EL (cell line): Measurements from ENCODE around the gene PUDP.

Experiments used
- DNase-seq: peaks from one replicate; pipeline ENCODE4 v3.0.0-alpha.2; 2016

The PUDP gene

DNA sequence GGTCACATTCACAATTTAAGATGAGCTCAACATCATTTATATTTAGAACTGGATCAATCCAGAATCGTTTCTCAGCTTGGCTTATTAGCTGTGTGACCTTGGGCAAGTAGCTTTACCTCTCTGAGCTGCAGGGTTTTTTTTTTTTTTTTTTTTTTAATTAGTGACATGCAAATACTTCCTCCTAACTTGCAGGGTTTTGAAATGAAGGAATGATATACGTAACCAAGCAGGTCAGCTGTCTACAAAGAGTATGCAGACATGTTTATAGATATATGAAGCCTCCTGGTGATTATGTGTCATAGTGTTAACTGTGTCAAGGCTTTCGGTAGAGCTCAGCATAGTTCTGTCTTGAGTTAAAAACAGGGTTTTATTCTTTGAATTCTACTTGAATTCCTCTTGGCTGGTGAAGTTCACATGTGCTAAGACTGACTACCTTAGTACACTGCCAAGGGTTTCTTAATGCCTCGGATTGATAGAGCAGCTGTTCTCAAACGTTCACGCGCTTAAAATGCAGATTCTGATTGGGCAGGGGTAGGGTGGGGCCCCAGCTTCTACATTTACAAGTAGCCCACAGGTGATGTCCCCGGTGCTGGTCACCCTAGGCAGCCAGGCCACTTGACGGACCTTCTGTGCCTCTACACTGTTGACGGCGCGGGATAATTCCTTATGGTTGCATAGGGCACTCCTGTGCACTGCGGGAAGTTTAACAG lies 1.1 kb downstream of the PUDP start:
- DNase-seq = no peak

DNA sequence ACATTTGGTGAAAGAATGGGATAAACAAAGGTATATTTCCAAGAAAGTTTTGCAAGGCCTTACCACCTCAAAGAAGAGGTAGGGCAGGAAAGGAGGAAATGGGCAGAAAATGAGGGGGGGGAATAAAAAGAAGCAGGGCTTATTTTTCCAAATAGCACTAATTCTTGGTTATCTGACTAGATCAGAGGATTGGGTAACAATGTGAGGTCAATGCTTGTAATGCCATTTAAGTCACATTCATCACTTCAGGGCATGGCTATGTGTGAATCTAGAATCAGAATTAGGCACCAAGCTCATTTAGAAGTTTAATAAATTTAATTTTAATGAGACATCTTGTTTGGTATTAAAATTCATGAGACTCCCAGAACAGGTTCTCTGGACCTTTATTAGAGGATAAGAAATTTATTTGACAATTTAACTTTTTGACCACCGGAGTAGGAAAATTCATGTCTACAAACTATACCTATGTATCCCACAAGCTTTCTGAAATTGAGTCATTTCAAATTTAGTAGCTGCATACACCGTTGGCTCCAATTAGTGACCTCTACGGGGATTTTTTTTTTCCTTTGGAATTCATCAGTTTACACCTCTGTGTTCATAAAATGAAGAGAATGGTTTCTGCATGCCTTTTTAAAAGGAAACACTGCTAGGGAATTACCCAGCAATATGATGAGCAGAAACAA lies 1.8 kb downstream of the PUDP start:
- peak; percentile 3 for DNase-seq

DNA sequence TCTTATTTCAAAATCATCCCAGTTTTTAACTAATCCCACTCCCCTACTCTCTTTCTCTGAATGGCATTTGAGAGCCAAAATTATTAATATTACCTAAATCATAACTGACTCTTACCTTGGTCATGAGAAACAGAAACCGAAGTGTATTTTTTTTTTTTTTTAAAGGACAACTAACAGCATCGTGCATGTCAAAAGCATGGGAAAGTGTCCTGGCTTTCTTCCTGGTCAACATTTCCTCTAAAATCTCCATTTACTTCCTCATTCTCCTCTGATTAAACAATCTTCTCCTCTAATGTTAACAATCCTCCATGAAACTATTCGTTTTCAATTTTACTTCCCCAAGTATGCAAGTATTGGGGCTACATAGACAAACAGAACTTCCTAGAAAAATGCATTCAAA lies 2.5 kb downstream of the PUDP start:
- DNase-seq = peak; percentile 29

DNA sequence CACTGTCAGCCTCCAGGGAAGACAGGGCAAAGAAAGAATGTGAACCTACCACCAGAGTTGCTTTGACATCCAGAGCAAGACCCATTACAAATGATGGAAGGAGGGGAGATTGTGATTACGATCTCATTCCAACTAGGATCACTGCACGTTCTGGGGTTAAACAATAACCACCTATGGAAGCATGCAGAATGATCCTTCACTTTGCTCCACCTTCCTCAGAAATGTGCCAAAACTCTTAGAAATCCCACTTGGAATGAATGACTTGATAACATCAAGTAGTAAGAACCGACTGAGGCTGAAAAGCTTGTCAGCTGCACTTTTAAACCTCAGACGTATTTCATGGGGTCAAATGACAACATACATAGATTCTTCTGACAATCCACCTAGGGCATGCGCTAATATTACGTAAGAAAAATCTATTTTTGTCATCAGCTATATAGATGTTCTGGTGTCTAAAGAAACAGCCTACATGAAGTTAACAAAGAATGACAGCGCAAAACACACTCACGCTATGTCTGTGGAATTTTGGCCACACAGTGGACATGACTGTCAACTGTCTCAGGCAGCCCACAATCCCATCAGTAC lies 3.9 kb downstream of the PUDP start:
- DNase-seq = no peak

DNA sequence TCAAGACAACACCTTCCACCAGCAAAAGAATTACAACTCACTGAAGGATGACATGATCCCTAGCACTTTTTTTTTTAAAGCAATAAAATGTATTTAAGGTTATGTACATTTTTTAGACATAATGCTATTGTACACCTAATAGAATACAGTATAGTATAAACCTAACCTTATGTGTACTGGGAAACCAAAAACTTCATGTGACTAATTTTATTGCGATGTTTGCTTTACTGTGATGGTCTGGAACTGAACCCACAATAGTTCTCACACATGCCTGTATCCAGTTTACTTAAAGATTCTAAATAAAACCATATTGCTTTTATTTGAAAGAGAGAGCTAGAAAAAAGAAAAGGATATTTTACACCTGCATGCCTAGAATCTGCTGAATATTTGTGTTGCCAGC lies 4.9 kb downstream of the PUDP start:
- DNase-seq = no peak

DNA sequence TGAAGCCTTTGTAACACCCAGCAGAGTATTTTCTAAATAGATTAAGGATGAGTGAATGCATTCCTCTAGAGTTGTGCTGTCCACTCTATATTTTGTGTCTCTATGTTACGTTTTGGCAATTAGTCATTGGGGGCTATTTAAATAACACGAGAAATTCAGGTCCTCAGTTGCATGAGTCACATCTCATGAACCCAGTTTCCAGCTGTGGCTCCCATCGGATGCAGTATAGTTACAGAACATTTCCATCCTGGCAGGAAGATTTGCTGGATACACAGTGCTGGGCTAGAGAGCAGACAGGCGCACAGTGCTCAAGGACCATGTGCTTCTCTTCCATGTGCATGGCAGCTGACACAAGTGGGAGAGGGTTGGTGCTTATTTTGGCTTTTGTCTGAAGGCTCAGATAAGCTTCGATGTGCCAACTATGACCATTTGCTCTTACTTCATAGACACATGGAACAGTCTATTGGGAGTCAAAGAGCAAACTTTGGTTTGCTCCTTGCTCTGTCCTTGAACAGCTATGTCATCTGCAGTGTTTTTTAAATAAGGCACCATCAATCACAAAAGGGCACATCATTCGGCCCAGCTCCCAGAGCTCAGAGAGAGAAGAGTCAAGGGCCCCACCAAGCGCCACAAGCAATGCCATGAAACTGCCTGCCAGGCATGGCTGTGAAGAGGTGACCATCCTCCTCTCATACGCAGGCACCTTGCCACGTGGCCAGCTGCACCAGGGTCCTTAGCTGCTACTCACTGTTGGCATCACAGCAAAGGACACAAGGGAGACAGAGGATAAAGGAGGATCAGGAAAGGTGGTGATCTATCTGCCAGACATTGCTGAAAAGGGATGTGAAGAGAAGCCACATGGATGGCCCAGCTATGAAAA lies 8.5 kb downstream of the PUDP start:
- peak; percentile 85 for DNase-seq

DNA sequence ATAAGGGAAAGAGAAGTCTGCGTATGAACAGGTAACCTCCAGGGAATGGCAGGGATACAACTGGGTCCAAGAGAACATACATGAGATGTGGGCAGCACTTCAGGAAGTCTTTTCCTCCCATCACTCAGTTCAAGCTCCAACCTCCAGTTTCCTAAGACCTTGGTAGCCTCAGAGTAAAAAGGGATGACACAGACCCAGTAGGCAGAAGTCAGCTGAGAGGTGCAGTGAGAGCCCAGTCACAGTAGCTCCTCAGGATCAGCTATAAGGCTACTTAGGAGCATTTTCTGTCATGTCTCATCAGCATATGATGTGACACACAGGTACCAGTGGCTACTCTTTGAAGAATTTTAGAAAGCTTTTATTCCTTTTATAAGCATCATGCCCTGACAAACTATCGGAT lies 13.0 kb downstream of the PUDP start:
- DNase-seq = no peak

DNA sequence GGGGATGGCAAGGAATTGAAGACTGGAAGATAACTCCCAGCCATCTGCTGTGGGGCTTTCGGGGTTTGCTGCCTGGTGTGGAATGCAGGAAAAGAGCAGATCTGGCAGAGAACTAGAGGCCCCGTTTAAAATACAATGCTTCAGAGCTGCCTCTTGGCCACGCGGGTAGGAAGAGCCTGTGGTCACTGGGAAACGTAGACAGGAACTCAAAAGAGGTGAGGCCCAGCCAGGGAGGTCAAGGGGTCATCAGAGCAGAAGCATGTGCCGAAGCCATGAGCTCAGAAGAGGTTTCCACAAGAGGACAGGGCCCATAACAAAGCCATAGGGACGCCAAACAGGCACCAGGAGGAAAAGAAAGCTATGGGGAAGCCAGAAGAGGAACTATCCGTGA lies 14.9 kb downstream of the PUDP start:
- DNase-seq = peak; percentile 31

DNA sequence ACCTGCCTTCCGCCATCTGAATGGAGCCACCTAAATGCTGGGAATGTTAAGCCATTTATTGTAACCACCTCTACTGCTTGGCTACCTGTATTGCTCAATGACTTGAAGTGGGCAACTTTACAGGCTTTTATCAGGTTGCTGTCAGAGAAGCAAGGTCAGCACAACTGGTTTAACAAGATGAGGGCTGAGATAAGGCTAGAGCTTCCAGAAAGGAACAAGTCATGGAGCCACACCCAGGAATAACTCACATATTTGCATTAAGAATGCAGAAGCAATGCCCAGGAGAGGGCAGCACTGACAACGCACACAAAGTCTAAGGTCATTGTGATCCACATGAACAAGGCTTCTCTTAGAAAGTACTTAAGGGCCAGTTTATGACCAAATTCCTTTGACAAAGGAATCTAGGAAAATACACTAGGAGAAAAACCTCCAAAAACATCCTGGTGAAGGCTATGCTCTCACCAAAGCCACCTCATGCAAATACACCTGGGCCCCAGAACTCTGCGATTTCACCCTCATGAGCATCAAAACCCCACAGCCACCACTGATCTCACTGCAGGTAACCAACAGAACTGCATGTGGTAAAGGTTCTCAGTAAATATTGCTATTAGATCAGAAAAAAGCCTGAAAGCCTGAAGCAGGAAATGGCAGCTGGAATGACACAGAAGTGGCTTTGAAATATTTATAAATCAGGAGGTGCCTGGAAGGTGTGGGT lies 15.5 kb downstream of the PUDP start:
- DNase-seq = peak; percentile 84

DNA sequence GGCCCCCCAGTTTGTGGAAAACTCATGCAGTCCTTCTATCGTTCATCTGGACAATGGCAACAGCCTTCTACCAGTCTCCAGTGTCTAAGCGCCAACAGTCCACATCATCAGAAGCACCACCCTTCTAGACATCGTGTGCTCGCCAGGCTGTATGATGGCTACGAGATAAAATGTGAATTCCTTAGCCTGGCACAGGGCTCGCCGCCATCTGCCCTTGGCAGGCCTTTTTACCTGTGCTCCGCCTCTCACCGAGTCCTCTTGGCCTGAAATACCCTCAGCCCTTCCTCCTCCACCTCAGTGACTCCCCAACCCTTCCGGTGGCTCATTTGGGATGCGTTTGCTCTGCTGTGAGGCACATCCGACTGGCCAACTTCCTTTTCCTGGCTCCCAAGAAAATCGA lies 16.3 kb downstream of the PUDP start:
- no peak for DNase-seq

DNA sequence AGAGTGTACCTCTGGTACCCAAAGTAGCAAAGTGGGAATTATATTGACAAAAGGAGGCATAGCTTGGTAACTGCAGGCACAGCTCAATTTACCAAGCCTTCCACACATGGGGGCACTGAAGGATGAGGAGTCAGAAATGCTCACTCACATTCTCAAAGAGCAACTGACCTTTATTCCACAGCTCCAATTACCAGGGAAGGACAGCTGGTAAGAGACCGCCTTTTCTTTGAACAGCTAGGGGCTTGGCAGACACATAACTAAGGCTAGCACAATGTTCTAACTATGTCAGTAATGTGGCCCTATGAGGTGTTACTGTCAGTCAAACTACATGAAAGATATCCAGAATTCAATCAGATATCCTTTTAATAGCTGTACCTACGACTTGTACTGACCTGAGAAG lies 20.9 kb downstream of the PUDP start:
- DNase-seq = no peak

DNA sequence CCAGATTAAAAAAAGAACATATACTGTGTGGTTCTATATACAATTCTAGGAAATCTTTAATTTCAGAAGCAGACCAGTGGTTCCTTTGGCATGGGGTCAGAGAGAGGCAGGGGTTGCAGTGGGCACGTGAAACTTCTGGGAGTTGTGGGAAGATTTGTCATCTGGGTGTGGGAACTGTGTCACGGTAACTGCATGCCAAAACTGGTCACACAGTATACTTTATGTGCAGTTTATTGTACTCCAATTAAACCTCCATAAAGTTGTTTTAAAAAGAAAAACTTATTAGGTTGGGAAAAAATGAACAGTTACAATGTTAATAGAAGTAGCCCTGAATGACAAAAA lies 27.1 kb downstream of the PUDP start:
- peak; percentile 7 for DNase-seq

DNA sequence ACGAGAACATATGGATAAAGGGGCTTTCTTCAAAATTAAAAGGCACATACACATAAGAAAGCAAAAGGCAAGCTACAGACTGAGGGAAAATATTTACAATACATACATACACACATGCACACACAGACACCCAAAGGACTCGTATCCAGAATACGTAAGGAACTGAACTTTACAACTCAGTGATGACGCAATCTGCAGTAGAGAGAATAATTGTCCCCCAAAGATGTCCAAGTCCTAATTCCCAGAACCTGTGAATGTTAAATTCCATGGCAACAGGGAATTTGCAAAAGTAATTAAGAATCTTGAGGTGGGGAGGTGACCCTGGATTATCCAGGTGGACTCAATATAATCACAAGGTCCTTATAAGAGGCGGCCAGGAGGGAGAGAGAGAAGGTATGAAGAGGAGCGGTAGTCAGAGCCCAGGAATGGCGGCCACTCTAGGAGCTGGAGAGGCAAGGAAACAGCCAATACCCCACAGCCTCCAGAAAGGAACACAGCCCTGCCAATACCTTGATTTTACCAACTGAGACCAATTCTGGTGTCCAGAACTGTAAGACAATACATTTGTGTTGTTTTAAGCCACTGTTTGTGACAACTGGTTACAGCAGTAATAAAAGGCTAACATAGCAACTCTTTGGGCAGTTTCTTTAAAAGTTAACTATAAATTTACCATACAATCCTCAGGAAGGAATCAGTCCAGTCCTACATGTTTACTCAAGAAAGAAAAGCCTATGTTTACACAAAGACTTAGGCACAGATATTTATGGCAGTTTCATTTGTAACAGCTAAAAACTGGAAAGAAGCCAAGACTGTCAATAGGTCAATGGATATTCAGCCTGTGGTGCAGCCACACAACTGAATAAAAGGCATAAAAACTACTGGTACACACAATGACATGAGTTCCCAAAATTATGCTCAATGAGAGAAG lies 27.7 kb downstream of the PUDP start:
- DNase-seq = peak; percentile 21

DNA sequence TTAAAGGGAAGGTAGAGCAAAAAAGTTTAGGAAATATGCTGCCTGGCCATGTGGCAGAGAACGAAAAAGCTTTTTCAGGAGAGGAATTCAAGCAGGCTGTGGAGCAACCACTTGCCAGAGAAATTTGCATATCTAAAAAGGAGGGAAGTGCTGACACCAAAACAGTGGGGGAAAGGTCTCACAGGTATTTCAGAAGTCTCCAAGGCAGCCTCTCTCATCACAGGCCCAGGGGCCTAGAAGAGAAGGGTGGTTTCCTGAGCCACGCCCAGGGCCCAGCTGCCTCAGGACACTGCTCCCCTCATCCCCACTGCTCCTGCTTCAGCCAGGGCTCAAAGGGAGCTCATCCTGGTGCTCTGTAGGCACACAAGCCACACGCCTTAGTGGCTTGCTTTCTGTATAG lies 30.4 kb downstream of the PUDP start:
- DNase-seq = no peak

DNA sequence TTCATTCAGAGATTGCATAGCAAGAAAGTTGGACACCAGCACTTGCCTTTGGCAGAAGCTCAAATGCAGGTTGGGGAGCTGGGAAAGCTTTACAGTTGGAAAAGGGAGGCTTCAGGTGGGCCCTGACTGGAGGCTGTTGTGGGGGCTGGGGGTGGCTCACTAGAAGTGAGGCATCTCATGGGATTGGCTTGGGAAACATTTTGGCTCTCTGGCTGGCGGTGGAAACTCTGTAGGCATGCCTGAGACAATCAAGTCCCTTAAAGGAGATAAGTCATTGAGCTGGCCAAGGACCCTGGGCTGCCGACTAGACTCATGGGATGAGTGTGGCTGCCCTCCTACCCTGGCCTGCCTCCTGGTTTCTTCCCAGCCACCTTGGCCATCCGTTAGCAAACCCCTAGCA lies 31.9 kb downstream of the PUDP start:
- DNase-seq = no peak

DNA sequence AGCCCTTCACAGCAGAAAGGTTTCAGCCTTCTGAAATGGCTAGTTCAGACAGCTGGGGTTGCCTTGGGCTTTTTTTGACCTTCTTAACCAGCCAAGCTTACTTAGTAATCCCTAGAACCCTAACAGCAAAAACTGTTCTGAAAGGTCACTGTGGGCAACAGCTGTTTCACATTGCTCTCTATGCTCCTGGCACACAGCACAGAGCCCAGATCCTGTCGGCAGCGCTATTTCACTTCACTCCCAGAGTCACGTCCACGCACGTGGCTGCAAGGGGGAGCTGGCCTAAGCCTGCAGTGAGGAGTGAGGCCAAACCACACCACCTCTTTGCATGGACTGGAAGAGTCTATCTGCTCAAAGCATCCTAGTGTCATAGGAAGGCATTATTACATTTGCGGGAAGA lies 32.4 kb downstream of the PUDP start:
- no peak for DNase-seq

DNA sequence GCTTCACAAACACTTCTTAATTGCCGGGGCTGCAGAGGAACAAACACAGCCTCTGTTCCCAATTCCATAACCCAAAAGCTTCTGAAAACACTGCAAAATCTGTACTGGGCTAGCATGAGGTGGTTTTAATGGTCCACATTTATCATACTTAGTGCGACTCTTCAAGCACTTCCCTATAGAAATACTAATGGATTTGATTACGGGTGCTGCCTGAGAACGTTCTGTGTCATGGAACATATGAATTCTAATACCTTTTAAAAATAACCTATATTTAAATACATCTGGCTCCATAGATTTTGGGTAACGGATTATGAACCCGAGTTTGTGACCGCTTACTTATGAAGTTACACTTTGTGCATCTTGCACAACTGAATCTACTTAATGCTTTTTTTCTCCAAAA lies 35.9 kb downstream of the PUDP start:
- DNase-seq = no peak

DNA sequence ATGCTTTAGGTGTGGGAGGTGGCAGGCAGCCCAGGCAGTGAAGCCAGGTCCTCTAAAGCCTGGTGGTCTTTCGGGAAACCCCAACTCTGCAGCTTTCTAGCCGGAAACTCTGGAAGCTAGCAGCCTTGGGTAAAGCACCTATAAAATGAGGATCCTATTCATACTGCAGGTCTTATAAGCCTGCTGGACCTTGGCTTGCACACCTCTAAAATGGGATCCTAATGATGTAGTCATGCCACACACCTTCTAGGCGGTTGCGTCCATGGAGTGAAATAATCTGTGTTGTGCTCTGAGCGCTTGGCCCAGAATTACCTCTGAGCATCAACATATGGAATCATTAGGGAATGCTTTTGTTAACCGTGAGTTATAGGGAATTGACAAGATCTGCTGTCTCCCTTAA lies 36.4 kb downstream of the PUDP start:
- no peak for DNase-seq

DNA sequence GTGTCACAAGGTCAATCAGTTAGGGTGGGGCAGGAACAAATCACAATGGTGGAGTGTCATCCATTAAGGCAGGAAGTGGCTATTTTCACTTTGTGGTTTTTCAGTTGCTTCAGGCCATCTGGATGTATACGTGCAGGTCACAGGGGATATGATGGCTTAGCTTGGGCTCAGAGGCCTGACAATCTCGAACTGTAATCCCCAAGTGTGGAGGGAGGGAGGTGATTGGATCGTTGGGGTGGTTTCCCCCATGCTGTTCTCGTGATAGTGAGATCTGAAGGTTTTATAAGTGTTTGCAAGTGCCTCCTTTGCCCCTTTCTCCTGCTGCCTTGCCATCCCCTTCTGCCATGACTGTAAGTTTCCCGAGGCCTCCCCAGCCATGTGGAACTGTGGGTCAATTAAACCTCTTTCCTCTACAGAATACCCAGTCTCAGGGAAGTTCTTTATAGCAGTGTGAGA lies 37.1 kb downstream of the PUDP start:
- DNase-seq = peak; percentile 24

DNA sequence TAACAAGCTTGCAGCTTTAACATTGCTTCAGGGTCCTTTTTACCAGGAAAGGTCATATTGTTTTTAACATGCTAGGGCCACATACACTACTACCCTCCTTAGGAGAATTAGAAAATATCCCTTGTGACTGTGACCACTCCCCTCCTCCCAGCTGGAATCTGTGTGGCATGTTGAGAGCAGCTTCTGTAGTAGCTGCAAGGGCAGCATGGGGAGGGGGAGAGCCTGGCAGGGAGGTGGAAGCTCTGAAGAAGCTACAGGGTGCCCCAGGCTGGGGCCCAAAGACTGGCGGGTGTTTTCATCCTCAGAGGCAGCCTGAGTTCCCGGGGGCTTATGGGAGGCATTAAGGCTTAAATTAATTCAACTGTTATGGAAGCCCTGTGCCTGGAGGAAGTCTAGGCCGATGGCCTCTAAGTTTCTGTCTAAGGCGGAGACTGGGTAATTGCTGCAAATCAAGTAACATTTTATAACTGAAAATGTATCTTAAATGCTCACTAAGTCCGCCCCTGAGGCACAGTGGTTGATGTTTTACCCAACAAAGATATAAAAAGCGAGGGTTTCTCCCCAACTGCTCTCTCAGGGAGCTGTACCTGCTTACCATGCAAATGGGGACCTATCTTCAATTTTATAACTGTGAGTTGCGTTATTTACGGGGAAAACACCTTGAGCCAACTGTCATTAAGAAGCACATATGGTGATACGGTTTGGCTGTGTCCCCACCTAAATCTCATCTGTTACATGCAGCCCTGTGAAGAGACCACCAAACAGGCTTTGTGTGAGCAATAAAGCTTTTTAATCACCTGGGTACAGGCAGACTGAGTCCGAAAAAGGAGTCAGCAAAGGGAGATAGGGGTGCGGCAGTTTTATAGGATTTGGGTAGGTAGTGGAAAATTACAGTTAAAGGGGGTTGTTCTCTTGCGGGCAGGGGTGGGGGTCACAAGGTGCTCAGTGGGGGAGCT lies 37.8 kb downstream of the PUDP start:
- DNase-seq = no peak
